Myocyte (in vitro differentiated cells): ENCODE measurements around the gene LRRK1. TPM values are rescaled to one million over a fixed set of nuclear protein-coding genes. Genes with fewer than 3 reads are reported as not detected.

Experiments
- DNase-seq: peaks from one replicate; pipeline ENCODE4 v3.0.0-alpha.2; 2012; ENCODE audit warnings: low read depth
- total RNA-seq: library from RNA; depleted of rRNA; stranded (reverse); fragments of >200 nt; gene quantifications from 2 replicates; pipeline ENCODE4 v1.2.3, GENCODE V29; 2014

LRRK1 gene
- total RNA-seq, 1 donor from 2014 or later = 0.13 TPM

DNA sequence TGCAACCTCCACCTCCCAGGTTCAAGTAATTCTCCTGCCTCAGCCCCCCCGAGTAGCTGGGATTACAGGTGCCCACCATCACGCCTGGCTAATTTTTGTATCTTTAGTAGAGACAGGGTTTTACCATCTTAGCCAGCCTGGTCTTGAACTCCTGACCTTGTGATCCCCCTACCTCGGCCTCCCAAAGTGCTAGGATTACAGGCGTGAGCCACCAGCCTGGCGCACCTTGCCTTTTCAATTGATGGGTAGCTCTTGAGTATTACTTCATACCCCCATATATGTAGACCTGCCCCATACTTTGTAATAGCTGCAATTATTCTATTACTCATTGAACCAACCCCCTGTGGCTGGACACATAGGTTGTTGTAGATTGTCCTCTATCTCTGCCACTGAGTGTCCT, 101.3 kb downstream of the LRRK1 start:
- no peak for DNase-seq

DNA sequence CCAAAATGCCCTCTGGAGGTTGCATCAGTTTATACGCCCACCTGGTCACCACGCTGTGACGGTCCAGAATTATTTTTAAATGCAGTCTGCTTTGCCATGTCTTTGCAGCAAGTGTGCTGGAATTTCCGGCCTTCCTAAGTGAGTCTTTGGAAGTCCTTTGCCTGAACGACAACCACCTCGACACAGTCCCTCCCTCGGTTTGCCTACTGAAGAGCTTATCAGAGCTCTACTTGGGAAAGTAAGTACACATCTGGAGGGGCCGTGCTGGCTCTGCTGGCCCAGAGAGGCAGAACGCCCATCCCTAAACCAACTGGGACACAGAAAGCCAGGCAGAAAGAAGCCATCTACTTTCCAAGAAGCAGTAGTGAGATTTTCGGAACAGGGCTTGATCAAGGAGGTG, 101.8 kb downstream of the LRRK1 start:
- DNase-seq = no peak

DNA sequence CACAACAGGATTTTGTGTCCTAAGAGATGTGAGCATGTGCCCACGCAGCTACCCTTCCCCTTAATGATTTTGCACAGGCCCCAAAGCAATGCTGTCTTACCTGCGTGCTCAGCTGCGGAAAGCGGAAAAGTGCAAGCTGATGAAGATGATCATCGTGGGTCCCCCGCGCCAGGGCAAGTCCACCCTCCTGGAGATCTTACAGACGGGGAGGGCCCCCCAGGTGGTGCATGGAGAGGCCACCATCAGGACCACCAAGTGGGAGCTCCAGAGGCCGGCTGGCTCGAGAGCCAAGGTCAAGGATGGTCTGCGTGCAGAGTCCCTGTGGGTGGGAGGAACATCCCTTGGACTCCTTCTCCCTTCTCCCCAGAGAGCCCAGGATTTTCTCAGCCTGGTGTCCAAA, 103.1 kb downstream of the LRRK1 start:
- no peak for DNase-seq

DNA sequence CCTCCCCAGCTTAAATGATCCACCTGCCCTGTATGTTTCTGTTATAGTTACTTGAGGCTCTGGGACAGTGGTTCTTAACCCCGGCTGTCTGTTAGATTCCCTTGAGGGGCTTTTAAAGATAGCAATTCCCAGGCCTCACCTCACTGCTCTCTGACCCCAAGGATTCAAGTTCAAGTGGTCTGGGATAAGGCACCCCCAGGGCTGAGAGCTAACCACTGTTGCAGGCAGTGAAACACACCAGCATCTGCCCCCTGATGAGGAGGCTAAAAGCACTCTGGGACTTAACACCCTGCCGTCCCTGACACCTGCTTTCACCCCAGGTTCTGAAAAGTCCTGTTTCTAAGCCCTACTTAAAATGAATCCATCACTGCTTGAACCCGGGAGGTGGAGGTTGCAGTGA, 103.7 kb downstream of the LRRK1 start:
- no peak for DNase-seq

DNA sequence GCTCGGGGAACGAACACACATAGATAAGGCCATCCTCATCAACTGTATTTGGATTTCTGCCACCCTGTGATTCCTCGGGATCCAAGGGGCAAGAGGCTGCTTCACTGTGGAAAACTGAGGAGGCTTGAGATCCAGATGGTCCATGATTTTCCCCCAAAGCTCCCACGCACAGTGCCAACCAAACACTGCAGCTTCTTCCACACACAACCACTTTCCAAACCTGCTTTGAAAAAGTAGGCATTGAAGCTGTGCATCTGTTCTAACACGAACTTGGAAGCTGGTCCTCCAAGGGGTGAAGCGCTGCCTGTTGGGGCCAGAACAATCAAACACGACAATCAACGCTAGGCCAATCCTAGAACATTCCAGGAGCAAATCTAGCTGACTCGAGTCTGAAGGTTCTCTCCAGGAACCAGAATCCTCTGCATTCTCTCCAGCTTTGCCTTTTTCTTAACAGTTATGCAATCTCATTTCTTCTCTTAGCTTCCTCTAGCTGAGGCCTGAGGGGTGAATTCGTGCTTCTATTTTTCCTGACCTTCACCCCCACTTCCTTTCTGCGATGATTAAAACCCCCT, 104.4 kb downstream of the LRRK1 start:
- no peak for DNase-seq

DNA sequence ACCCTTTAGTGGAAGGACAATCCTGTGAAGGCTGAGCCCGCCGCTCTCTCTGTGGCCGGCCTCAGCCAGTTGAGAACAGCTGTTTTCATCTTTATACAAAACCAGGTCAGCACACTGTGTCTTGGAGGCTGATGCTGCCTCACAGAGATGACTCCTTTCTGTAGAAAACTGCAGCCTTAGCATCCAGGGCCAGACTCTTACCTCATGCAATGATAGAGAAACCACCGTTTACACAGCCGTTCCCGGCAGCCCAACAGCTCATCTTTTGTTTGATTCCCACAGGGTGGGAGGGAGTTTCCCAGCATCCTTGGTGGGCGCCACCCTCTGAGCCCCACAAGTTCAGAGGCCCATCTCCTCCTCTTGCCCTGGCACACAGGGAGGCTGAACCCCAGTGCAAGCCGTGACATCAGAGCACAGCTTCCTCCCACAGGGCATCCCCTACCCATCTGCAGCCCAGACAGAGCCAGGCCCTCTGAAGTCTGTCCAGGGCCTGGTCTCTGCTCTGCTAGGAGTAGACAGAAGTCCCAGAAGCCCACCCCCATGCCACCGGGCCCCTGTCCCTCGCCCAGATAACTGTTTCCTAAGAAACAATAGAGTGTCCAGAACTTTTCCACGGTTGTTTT, 105.0 kb downstream of the LRRK1 start:
- no peak for DNase-seq

DNA sequence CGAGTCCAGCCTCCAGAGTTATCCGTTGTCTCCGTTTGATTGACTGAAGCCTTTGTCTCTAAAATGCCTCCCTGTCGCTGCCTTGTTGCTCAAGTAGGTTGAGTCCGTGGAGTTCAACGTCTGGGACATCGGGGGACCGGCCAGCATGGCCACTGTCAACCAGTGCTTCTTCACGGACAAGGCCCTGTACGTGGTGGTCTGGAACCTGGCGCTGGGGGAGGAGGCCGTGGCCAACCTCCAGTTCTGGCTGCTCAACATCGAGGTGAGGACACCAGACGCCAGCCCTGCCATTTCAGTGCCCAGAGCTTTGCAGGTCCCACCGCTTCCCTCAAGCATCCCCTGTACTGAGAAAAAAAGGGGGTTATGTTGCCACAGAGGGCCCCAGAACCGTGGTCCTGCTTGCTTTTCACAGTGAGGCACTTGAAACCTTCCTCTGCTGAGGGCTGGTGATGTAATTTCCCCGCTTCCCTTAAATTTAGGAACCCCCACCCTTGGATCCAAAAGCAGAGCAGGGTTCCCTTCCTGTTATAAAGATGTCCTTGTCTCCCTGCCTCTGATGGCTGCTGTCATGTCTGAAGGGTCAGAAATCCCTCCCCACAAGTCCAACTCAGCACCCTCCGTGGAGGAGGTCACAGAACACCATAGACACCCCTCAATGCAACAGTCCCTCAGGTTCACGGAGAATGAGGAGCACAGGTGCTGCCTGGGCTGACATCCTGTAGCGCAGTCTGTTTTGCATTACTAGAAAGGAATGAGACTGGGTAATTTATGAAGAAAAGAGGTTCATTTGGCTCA, 105.7 kb downstream of the LRRK1 start:
- no peak for DNase-seq

DNA sequence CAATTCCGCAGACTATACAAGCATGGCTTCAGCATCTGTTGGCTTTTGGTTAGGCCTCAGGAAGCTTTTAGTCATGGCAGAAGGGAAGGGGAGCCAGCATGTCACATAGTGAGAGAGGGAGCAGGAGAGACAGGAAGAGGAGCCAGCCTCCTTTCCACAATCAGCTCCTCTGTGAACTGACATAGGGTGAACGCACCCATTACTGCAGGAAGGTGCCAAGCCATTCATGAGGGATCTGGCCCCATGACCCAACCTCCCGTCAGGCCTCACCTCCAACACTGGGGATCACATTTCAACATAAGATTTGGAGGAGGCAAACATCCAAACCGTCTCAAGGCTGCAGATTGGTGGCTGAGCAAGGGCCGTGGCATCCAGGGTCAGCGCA, 106.3 kb downstream of the LRRK1 start:
- DNase-seq = no peak

DNA sequence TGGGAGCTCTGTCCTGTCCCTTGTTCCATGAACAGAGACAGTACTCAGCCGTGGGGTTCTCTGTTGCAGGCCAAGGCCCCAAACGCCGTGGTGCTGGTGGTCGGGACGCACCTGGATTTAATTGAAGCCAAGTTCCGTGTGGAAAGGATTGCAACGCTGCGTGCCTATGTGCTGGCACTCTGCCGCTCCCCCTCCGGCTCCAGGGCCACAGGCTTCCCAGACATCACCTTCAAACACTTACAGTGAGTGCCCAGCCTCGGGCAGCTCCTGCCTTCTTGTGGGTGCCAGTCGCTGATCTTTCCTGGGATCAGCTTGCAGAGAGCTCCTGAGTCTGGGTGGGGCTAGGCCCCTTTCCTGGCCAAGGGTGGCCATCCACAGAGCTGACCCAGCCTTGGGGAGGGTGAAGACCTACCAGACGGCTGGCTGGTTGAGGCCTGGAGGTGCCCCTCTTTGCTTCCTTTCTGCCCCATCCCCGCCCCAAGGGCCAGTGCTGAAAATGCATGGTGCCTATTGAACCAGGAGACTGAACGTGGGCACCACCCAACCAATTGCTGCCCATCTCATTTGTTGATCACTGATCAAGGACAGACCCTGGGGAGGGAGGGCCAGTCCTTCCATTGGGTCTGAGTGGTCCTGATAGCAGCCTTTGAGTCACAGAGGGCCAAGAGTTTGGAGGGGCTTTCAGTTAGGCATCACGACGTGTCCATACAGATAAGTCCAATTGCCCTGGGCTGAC, 106.9 kb downstream of the LRRK1 start:
- DNase-seq = no peak

DNA sequence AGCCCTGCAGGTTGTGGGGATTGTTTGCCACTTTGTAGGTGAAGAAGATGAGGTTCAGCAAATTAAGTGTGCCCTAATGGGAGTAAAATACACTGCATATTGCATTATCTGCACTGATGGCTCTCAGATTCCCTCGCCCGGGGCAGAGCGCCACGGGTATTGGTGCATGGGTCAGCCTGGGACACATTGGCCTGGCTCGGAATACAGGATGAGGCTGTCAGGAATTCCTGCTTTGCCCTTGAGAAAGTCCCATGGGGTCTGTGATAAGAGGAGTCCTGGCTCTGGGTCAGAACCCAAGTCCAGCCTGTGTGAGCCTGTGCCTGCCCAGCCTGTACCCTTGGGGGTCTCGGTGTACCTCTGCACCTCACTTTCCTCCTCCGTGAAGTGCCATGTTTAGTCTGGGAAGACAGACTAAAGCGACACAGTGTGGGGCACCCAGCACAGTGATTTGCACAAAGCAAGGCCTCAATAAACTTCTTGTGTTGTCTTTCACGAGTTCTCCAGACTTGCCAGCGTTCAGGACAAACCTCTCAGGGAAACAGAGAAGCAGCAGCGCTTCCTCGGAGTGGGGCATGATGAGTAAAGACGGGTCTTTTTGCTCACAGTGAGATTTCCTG, 107.6 kb downstream of the LRRK1 start:
- DNase-seq = no peak

DNA sequence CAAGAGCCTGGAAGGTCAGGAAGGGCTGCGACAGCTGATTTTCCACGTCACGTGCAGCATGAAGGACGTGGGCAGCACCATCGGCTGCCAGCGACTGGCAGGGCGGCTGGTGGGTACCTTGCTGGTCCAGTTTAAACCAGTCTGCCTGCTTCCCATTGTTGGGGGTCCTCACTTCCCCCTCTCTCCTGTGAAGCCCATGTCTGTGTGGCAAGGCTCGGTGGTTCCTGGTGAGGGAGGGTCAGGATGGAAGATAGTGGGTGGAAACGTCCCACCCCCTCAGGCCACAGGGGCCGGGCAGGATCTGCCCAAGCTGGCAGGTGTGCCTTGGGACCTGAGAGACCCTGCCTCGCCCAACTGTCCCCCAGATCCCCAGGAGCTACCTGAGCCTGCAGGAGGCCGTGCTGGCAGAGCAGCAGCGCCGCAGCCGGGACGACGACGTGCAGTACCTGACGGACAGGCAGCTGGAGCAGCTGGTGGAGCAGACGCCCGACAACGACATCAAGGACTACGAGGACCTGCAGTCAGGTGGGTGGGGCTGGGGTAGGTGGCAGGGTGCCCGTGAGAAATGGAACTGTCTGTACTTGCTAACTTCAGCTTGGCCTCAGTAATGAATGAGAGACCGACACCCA, 108.2 kb downstream of the LRRK1 start:
- no peak for DNase-seq

DNA sequence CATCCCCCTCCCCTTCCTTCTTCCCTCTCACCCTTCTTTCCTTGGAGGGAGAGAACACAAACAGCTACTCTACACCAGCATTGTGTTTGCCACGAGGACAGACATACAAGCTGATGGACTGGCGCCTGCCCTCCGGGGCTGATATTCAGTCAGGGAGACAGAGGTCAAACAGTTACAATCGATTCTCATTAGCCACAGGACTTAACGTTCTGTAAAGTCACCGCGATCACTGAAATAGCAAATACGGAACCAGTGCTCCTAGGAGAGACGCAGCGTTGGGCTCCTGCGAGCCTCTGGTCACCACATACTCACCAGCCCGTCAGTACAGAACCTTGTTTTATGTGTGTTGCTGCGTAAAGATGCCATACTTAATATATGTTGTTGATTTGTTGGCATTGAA, 108.8 kb downstream of the LRRK1 start:
- DNase-seq = no peak

DNA sequence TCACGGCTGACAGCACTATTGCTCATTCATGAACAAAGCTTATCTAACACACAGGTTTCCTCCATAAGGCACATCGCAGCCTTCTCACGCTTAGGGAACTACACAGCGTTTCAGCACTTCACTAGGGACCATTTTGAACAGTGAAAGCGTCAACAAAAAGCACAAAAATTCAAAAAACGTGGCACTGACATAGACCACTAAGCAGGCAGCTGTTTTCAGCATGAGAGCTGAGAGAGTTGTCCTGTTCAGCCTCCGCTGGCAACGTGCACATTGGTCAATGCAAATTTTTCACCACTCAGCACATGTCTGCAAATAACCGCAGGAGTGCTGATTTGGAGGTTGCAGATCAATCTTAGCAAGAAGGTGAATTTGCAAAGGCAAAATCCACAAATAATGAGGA, 109.2 kb downstream of the LRRK1 start:
- no peak for DNase-seq

DNA sequence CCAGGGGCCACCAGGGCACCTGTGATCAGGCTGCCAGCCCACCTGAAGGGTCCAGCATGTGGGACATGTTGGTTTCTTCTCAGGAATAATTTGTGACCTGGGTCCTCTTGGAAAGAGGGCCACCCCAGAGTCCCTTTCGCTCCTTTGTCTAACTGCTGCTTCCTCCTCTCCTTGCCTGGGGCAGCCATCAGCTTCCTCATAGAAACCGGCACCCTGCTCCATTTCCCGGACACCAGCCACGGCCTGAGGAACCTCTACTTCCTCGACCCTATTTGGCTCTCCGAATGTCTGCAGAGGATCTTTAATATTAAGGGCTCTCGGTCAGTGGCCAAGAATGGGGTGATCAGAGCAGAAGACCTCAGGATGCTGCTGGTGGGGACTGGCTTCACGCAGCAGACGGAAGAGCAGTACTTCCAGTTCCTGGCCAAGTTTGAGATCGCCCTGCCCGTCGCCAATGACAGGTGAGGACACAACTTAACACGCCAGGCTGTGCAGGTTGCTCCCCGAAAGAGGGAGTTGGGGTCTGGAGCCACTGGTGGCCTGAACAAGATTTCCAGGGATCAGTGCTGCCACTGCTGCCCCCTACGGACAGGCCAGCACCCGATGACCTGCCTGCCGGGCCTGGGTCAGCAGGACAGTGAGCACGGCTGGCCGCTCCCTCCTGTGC, 109.7 kb downstream of the LRRK1 start:
- no peak for DNase-seq

DNA sequence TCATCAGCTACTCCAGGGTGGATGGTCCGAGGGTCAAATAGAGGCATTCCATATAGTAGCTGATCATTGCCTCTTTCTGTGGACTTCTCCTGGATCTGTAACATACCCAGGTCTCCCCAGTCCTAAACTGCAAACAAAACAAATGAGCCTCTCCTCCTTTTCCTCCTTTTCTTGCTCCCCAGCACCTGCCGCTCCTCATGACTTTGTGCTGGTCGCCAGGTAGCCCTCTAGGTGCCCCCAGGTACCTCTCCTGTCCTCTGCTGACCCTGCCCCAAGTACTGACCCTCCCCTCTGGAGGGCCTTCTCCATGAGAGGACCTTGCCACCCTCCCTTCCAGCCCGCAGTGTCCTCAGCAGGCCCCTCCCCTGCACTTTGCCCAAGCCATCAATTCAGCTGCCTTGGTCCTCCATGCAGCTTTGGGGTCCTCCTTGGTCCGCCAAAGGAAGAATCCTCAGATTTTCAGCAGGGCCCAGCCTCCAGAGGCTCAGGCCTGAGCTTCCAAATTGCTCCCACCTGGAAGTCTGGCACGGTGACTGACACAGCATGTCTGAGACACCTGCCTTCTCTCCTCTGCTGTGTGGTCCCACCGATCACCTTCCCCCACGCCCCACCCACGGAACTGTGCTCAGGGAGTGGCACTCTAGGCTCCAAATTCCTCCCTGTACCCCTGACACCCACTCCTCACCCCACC, 111.0 kb downstream of the LRRK1 start:
- DNase-seq = no peak

DNA sequence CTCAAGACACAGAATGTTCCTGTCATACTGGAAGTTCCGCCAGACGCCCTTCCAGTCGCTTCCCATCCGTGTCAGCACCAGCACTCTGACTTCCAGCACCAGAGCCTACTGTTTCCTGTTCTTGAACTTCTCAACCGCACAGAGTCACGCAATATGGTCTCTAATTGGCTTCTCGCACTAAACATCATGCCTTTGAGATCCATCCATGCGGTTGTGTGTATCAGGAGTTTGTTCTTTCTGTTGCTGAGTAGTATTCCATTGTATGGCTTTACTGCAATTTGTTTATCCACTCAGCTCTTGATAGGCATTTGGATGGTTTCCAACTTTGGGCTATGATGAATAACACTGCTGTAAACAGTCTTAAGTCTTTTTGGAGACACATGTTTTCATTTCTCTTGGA, 112.1 kb downstream of the LRRK1 start:
- DNase-seq = no peak

DNA sequence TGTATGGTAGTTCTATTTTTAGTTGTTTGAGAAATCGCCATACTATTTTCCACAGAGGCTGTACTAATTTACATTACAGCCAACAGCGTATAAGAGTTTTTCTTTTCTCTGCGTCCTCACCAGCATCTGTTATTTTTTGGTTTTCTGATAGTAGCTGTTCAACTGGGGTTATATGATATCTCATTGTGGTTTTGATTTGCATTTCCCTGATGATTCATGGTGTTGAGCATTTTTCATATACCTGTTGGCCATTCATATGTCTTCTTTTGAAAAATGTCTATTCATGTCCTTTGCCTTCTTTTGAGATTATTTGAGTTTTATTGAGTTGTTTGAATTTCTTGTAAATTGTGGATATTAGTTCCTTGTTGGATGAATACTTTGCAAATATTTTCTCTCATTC, 114.6 kb downstream of the LRRK1 start:
- no peak for DNase-seq

DNA sequence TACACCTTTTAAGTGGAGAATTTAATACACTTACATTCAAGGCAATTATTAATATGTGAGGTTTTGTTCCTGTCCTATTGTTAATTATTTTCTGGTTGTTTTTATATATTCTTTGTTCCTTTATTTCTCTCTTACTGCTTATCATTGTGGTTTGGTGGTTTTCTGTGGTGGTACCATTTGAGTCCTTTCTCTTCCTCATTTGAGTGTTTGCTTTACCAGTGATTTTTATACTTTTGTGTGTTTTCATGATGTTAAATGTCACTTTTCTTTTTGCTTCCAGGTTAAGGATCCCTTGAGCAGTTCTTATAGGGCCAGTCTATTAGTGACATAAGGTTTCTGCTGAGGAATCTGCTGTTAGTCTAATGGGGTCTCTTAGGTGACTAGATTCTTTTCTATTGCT, 116.5 kb downstream of the LRRK1 start:
- DNase-seq = no peak

DNA sequence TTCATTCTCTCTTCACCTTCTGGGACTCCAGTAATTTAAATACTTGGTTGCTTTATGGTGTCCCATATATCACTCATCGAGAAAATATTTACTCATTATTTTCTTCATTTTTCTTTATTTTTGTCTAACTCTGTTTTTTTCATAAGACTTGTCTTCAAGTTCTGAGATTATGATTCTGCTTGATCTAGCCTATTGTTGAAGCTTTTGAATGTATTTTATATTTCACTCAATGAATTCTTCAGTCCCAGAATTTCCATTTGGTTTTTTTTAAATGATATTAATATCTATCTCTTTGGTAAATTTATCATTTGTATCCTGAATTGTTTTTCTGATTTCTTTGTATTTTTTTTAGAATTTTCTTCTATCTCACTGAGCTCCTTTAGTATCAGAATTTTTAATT, 117.0 kb downstream of the LRRK1 start:
- no peak for DNase-seq
